ENCODE data around the gene TNFSF9. TPM values are rescaled to one million over a fixed set of nuclear protein-coding genes. Genes with fewer than 3 reads are reported as not detected.

TNFSF9 gene
- total RNA-seq, 2 donors from 2014 or later, result 0.27 to 1.8 TPM

DNA sequence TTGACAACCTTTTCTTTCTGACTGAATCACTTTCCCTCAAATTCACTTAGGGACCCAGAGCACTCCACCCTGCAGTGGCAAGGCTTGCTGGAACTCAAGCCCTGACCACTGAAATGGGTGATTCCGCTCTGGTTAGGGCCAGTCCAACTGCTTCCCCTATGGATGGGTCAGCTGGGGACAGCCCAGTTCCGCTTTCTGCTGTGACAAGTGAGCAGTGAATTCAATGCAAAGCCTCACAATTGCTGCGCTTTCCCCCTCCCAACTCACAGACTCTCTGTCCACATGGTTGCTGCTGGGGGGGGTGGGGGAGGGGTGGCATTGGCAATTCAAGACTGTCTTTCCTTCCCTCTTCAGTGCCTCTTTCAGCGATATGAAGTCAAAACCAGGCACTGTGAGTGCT is 41.4 kb downstream of the TNFSF9 start:
- no peaks in the 10 kb centered on the region for H3K36me3 ChIP-seq

DNA sequence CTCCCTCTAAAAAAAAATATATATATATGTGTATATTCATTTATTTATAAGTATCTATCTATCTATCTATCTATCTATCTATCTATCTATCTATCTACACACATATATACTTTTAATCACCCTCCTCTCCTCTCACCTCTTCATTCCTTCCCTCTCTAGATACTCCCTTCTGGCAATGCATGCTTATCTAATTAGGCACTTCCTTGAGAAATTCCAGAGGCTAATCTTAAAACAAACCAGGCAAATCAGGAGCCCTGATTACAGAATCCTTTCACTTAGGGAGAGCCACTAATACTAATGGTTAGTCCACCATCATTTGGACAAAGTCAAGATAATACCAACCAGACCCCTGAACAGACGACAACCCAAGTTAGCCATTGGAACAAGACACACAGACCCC is 42.5 kb downstream of the TNFSF9 start:
- TF ChIP-seq, protein P1, sequence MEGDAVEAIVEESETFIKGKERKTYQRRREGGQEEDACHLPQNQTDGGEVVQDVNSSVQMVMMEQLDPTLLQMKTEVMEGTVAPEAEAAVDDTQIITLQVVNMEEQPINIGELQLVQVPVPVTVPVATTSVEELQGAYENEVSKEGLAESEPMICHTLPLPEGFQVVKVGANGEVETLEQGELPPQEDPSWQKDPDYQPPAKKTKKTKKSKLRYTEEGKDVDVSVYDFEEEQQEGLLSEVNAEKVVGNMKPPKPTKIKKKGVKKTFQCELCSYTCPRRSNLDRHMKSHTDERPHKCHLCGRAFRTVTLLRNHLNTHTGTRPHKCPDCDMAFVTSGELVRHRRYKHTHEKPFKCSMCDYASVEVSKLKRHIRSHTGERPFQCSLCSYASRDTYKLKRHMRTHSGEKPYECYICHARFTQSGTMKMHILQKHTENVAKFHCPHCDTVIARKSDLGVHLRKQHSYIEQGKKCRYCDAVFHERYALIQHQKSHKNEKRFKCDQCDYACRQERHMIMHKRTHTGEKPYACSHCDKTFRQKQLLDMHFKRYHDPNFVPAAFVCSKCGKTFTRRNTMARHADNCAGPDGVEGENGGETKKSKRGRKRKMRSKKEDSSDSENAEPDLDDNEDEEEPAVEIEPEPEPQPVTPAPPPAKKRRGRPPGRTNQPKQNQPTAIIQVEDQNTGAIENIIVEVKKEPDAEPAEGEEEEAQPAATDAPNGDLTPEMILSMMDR (IDR thresholded peaks at IDR 0.05), result no peak
- Histone ChIP-seq H3K4me1 (ENCODE audit: control insufficient read depth in 1 of 2, low read depth in 2 of 2) (no peaks in the 10 kb centered on the region), H3K27ac (no peak overlapping the region), H3K36me3 (no peaks in the 10 kb centered on the region), H3K4me3 (no peak overlapping the region), H3K9me3 (peaks cover 6% of the 10 kb centered on the region), H3K27me3 (replicated peaks; ENCODE audit: insufficient read depth) (no peaks in the 10 kb centered on the region)
- DNase-seq (ENCODE audit: low spot score) (no peak), ATAC-seq (ENCODE audit: insufficient number of reproducible peaks, low FRiP score, low read depth) (no peak)

More for the DNA sequence above, 41.4 kb downstream of the TNFSF9 start:
- no peaks in the 10 kb centered on the region for H3K27me3 ChIP-seq (replicated peaks; ENCODE audit: insufficient read depth)
- DNase-seq (ENCODE audit: low spot score) (no peak), ATAC-seq (ENCODE audit: insufficient number of reproducible peaks, low FRiP score, low read depth) (no peak)
- H3K9me3 ChIP-seq, result peaks cover 6% of the 10 kb centered on the region
- H3K27ac ChIP-seq, result no peak overlapping the region
- TF ChIP-seq, protein P1 (IDR thresholded peaks at IDR 0.05), result no peak
- H3K4me1 ChIP-seq (ENCODE audit: control insufficient read depth in 1 of 2, low read depth in 2 of 2), result no peaks in the 10 kb centered on the region
- no peak overlapping the region for H3K4me3 ChIP-seq

DNA sequence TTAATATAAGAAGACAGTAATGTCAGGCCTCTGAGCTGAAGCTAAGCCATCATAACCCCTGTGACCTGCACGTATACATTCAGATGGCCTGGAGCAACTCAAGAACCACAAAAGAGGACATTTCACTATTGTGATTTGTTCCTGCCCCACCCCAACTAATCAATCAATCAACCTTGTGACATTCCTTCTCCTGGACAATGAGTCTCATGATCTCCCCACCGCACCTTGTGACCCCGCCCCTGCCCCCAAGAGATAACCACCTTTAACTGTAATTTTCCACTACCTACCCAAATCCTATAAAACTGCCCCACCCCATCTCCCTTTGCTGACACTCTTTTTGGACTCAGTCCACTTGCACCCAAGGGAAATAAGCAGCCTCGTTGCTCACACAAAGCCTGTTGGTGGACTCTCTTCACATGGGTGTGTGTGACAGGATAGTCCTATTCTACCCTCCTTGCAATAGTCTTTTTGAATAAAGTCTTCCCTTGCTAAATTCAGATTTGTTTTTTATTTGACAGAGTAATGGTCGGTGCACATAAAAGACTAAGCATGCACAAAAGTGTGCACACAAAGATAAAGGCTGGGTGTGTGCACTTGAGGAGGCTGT is 46.1 kb downstream of the TNFSF9 start:
- TF ChIP-seq, protein P1 (IDR thresholded peaks at IDR 0.05), result no peak
- no peak for DNase-seq (ENCODE audit: low spot score)
- Histone ChIP-seq H3K4me1 (ENCODE audit: control insufficient read depth in 1 of 2, low read depth in 2 of 2) (no peaks in the 10 kb centered on the region), H3K27me3 (replicated peaks; ENCODE audit: insufficient read depth) (no peaks in the 10 kb centered on the region), H3K4me3 (no peak overlapping the region), H3K9me3 (no peaks in the 10 kb centered on the region), H3K27ac (no peak overlapping the region), H3K36me3 (no peaks in the 10 kb centered on the region)
- ATAC-seq (ENCODE audit: insufficient number of reproducible peaks, low FRiP score, low read depth), result no peak

DNA sequence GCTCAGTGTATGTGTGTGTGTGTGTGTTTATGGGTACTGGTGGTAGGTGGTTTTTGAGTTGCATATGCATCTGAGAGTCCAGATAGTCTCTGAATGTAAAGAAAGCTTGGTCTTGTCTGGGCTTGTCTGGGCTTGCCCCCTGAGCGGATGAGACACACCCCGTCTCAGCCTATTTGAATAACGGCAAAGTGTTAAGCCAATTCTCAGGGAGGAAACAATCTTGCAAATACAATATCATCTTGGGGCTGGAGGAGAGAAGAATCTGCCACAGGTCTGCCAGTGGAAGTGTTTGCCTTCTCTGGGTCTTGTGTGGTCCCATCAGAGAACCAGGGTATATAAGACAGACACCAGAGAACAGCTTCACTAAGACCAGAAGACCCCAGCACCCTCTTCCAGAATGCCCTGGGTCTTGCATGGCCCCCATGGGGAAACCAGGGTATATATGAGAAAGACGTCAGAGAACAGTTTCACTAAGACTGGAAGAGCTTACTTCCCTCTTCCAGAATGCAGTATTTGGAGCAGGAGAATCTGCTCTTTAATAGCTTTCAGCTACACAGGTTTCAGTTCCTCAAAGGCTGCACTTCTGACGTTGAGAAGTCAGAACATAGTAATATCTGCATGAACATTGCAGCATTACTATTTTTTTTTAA is 46.8 kb downstream of the TNFSF9 start:
- H3K4me3 ChIP-seq, result no peak overlapping the region
- H3K36me3 ChIP-seq, result no peaks in the 10 kb centered on the region
- no peak for DNase-seq (ENCODE audit: low spot score)
- TF ChIP-seq, protein P1 (IDR thresholded peaks at IDR 0.05), result no peak
- H3K9me3 ChIP-seq, result no peaks in the 10 kb centered on the region
- no peak for ATAC-seq (ENCODE audit: insufficient number of reproducible peaks, low FRiP score, low read depth)
- H3K27ac ChIP-seq, result no peak overlapping the region
- H3K27me3 ChIP-seq (replicated peaks; ENCODE audit: insufficient read depth), result no peaks in the 10 kb centered on the region
- no peaks in the 10 kb centered on the region for H3K4me1 ChIP-seq (ENCODE audit: control insufficient read depth in 1 of 2, low read depth in 2 of 2)

DNA sequence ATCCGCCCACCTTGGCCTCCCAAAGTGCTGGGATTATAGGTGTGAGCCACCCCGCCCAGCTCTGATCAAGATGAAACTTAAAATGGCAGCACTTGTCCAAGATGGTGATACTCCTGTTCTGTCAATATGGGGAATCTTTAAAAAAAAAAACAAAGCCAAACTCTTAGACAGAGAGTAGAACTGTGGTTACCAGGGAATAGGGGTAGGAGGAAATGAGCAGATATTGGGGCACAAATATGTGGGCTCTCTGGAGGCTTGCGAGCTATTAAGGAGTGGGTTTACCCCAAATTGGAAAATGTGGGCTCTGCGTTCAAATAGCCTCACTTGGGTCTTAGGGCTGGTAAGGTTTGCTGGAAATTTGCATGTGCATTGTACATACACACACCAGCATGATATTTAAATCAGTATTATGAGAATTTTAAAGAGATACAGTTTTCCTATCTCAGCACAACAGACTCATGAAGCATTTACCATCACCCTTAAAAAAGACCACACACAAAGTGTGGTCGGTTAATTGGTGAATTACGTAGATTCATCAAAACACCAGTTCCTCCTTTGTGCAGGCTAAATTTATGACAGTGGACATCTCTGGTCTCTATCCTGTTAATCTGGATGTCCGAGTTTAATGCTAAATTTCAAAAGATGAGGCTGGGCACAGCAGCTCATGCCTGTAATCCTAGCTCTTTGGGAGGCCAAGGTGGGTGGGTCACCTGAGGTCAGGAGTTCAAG is 48.8 kb downstream of the TNFSF9 start:
- H3K36me3 ChIP-seq, result no peaks in the 10 kb centered on the region
- DNase-seq (ENCODE audit: low spot score), result no peak
- H3K4me1 ChIP-seq (ENCODE audit: control insufficient read depth in 1 of 2, low read depth in 2 of 2), result no peaks in the 10 kb centered on the region
- no peak for ATAC-seq (ENCODE audit: insufficient number of reproducible peaks, low FRiP score, low read depth)
- no peak overlapping the region for H3K4me3 ChIP-seq
- H3K27ac ChIP-seq, result no peak overlapping the region
- H3K27me3 ChIP-seq (replicated peaks; ENCODE audit: insufficient read depth), result no peaks in the 10 kb centered on the region
- H3K9me3 ChIP-seq, result no peaks in the 10 kb centered on the region
- TF ChIP-seq, protein P1 (IDR thresholded peaks at IDR 0.05), result no peak
